ENCODE data around the gene PTBP1. TPM values are rescaled to one million over a fixed set of nuclear protein-coding genes. Genes with fewer than 3 reads are reported as not detected.
A peak's percentile ranks its signal among the peaks of the same experiment; 100 is the strongest.
"Not testable (repeated sequence)": the region's sequence is repeated elsewhere in the genome, so short reads cannot be mapped to it uniquely, and the experiment has no call there.

The PTBP1 gene
- total and polyA plus RNA-seq, 2 of the 13 experiments (the other 11 are each of a cell fraction or from before 2014, with no cell fraction given) = 195 to 288 TPM

GRCh38 chr19:853614-854220 is 56.5 kb downstream of the PTBP1 start:
- H3K9me3 ChIP-seq (ENCODE audit: low read length); CTCF ChIA-PET (ENCODE audit: low intra/inter-chr PET ratio, low total read pairs); intact Hi-C loops (cut with micrococcal nuclease; ENCODE audit: unreplicated experiment); FAIRE-seq; ATAC-seq; H2AFZ ChIP-seq (ENCODE audit: low read length); H3K79me2 ChIP-seq (ENCODE audit: insufficient read depth, low read length); H4K20me1 ChIP-seq (ENCODE audit: insufficient read depth, low read length); DNase-seq (ENCODE audit: low spot score); POLR2A ChIA-PET; H3K36me3 ChIP-seq (replicated peaks in 1 of 2; ENCODE audit: control insufficient read depth in 1 of 2, insufficient read depth in 2 of 2, low read length in 2 of 2); H3K27ac ChIP-seq (ENCODE audit: extremely low read length, insufficient read depth, low read length); H3K4me2 ChIP-seq (ENCODE audit: low read depth, low read length); H3K9ac ChIP-seq (ENCODE audit: insufficient read depth, low read depth, low read length); BruUV-seq (replicated peaks); H3K4me3 ChIP-seq (replicated peaks in 1 of 3; ENCODE audit: insufficient read depth in 1 of 3, low read depth in 2 of 3, low read length in 3 of 3): not testable (repeated sequence)
- peaks cover 2 to 17% of the 10 kb centered on the region in 2 experiments; a peak in 4 of 5 replicates for H3K27me3 ChIP-seq (ENCODE audit: control insufficient read depth in 1 of 2, insufficient read depth in 2 of 2, low read length in 2 of 2)
- in situ Hi-C loops (cut with HindIII; ENCODE audit: extremely low pct_ligation_motif_present, low pct_unique_long_range_greater_than_20kb) = loop anchor here (10.0 kb wide), 1 partner anchor 89 kb away; no protein-coding TSS in a partner anchor
- TF ChIP-seq ZNF3 (CRISPR knock-in tag; IDR thresholded peaks at IDR 0.05) (peak; percentile 98), ZNF770 (CRISPR knock-in tag; IDR thresholded peaks at IDR 0.05) (peak; percentile 46; the same call in 1 of the 2 replicates)
- WGBS (ENCODE audit: low lambda C conversion rate) = 35% methylated on average over 10 of the region's 17 CpGs
- peaks cover 14% of the 10 kb centered on the region for H3K4me1 ChIP-seq (ENCODE audit: insufficient read depth, low read length)

- POLR2A ChIA-PET = no interaction called here
- TF ChIP-seq HOXA9 (CRISPR knock-in tag; IDR thresholded peaks at IDR 0.05; ENCODE audit: borderline replicate concordance) (no peak), HOXA7 (CRISPR knock-in tag; IDR thresholded peaks at IDR 0.05) (no peak), ZNF160 (CRISPR knock-in tag; IDR thresholded peaks at IDR 0.05) (no peak), ZKSCAN5 (CRISPR knock-in tag; IDR thresholded peaks at IDR 0.05) (no peak), ZNF569 (CRISPR knock-in tag; IDR thresholded peaks at IDR 0.05; ENCODE audit: borderline replicate concordance) (no peak), FUBP1 (CRISPR knock-in tag; IDR thresholded peaks at IDR 0.05; ENCODE audit: borderline replicate concordance) (no peak), ZNF552 (CRISPR knock-in tag; IDR thresholded peaks at IDR 0.05; ENCODE audit: borderline replicate concordance) (no peak), ZNF556 (CRISPR knock-in tag; IDR thresholded peaks at IDR 0.05; ENCODE audit: borderline replicate concordance) (no peak), ZNF737 (CRISPR knock-in tag; IDR thresholded peaks at IDR 0.05; ENCODE audit: borderline replicate concordance) (no peak), ZBTB34 (CRISPR knock-in tag; IDR thresholded peaks at IDR 0.05) (no peak)
Observed at GRCh38 chr19:854549-854948, 57.3 kb downstream of the PTBP1 start.

More at GRCh38 chr19:854549-854948, 57.3 kb downstream of the PTBP1 start:
- Histone ChIP-seq H3K27ac (ENCODE audit: extremely low read length, insufficient read depth, low read length) (no peak overlapping the region), H3K9me3 (ENCODE audit: low read length) (no peaks in the 10 kb centered on the region), H3K79me2 (ENCODE audit: insufficient read depth, low read length) (no peaks in the 10 kb centered on the region), H3K9ac (ENCODE audit: insufficient read depth, low read depth, low read length) (no peak overlapping the region), H3K4me2 (ENCODE audit: low read depth, low read length) (no peak overlapping the region), H4K20me1 (ENCODE audit: insufficient read depth, low read length) (no peaks in the 10 kb centered on the region), H3K4me1 (ENCODE audit: insufficient read depth, low read length) (peaks cover 23% of the 10 kb centered on the region), H2AFZ (ENCODE audit: low read length) (no peak overlapping the region), H3K27me3 (ENCODE audit: control insufficient read depth in 1 of 2, insufficient read depth in 2 of 2, low read length in 2 of 2) (peaks cover 2 to 14% of the 10 kb centered on the region in 2 experiments; a peak in 4 of 5 replicates), H3K4me3 (replicated peaks in 1 of 3; ENCODE audit: insufficient read depth in 1 of 3, low read depth in 2 of 3, low read length in 3 of 3) (no peak overlapping the region), H3K36me3 (replicated peaks in 1 of 2; ENCODE audit: control insufficient read depth in 1 of 2, insufficient read depth in 2 of 2, low read length in 2 of 2) (no peaks in the 10 kb centered on the region)
- no peak for DNase-seq (ENCODE audit: low spot score)
- CTCF ChIA-PET (ENCODE audit: low intra/inter-chr PET ratio, low total read pairs) = no interaction called here
- no peak for FAIRE-seq
- no peak for ATAC-seq
- no TSS peak for BruUV-seq (replicated peaks)
- in situ Hi-C loops (cut with HindIII; ENCODE audit: extremely low pct_ligation_motif_present, low pct_unique_long_range_greater_than_20kb) (loop anchor here (10.0 kb wide), 1 partner anchor 90 kb away; no protein-coding TSS in a partner anchor), intact Hi-C loops (cut with micrococcal nuclease; ENCODE audit: unreplicated experiment) (no loop called here)
- WGBS (ENCODE audit: low lambda C conversion rate) = 62% methylated on average over 6 of the region's 6 CpGs
